ENCODE data around the gene OTOG. TPM values are rescaled to one million over a fixed set of nuclear protein-coding genes. Genes with fewer than 3 reads are reported as not detected.

OTOG gene
- total RNA-seq, 3 donors from 2014 or later: 0.06 TPM; not detected in 2

GRCh38 chr11:17541330-17541885 is 5.7 kb upstream of the OTOG start:
- H3K9me3 ChIP-seq: no peaks in the 10 kb centered on the region
- peaks cover 14% of the 10 kb centered on the region for H3K4me1 ChIP-seq (ENCODE audit: low read depth)
- no peak overlapping the region for H3K4me3 ChIP-seq
- ATAC-seq (peak; percentile 66), DNase-seq (peak in 2 of 3 donors; percentile 46)
- no peaks in the 10 kb centered on the region for H3K36me3 ChIP-seq (ENCODE audit: low read depth)
- no peak for TF ChIP-seq CTCF (IDR thresholded peaks at IDR 0.05)
- intact Hi-C loops (cut with DNase I, micrococcal nuclease): no loop called here

- intact Hi-C loops (cut with DNase I, micrococcal nuclease): no loop called here
- no peak for TF ChIP-seq CTCF (IDR thresholded peaks at IDR 0.05)
- no peaks in the 10 kb centered on the region for H3K36me3 ChIP-seq (ENCODE audit: low read depth)
- H3K4me1 ChIP-seq (ENCODE audit: low read depth): peaks cover 13% of the 10 kb centered on the region
- no peaks in the 10 kb centered on the region for H3K9me3 ChIP-seq
- no peak overlapping the region for H3K4me3 ChIP-seq
- DNase-seq: peak; percentile 87 to 88 (median 87)
- peak; percentile 84 for ATAC-seq
Measured at GRCh38 chr11:17542249-17542648, 4.8 kb upstream of the OTOG start.

- no peak for TF ChIP-seq CTCF (IDR thresholded peaks at IDR 0.05)
- ATAC-seq: peak; percentile 63
- peak in 2 of 3 donors; percentile 57 to 72 for DNase-seq
- intact Hi-C loops (cut with DNase I, micrococcal nuclease): no loop called here
- no peaks in the 10 kb centered on the region for H3K9me3 ChIP-seq
- H3K4me3 ChIP-seq: peak overlapping the region; percentile 57
- H3K4me1 ChIP-seq (ENCODE audit: low read depth): peaks cover 10% of the 10 kb centered on the region
- H3K36me3 ChIP-seq (ENCODE audit: low read depth): no peaks in the 10 kb centered on the region
Measured at GRCh38 chr11:17543041-17543440, 4.0 kb upstream of the OTOG start.

- Histone ChIP-seq H3K4me3 (peak overlapping the region; percentile 57), H3K4me1 (ENCODE audit: low read depth) (peaks cover 10% of the 10 kb centered on the region), H3K9me3 (no peaks in the 10 kb centered on the region), H3K36me3 (ENCODE audit: low read depth) (no peaks in the 10 kb centered on the region)
- peak in 2 of 3 donors; percentile 44 to 64 for DNase-seq
- intact Hi-C loops (cut with DNase I, micrococcal nuclease): no loop called here
- TF ChIP-seq CTCF (IDR thresholded peaks at IDR 0.05): no peak
- peak; percentile 41 for ATAC-seq
Measured at GRCh38 chr11:17543574-17544180, 3.4 kb upstream of the OTOG start.

- intact Hi-C loops (cut with DNase I, micrococcal nuclease): no loop called here
- H3K4me1 ChIP-seq (ENCODE audit: low read depth): peaks cover 10% of the 10 kb centered on the region
- no peak for TF ChIP-seq CTCF (IDR thresholded peaks at IDR 0.05)
- DNase-seq (peak; percentile 74 to 92 (median 87)), ATAC-seq (peak; percentile 83)
- no peaks in the 10 kb centered on the region for H3K9me3 ChIP-seq
- no peaks in the 10 kb centered on the region for H3K36me3 ChIP-seq (ENCODE audit: low read depth)
- peak within 1 kb of the TSS; percentile 57 for H3K4me3 ChIP-seq
Measured at GRCh38 chr11:17544181-17544622, 2.9 kb upstream of the OTOG start, which contains the start of gene USH1C. Gene USH1C, minus strand, starts transcription at chr11:17544416. Its CDS starts 109 bp downstream, at chr11:17544307.

Measured in mucosa of descending colon (tissue), 3 donors.